A673 (cell line): ENCODE results near the gene KPNA5. TPM values are rescaled to one million over a fixed set of nuclear protein-coding genes. Genes with fewer than 3 reads are reported as not detected.

Experiments used
- BruUV-seq: library from RNA; stranded (reverse); fragments of 400-500 nt; replicated peaks from 2 replicates; lab custom pipeline; 2021; lab: Mats Ljungman, UMichigan
- CTCF ChIA-PET: fragments of 300-600 bp; sonication (Branson Sonifier 250); formaldehyde crosslinking; loops from one replicate; lab custom pipeline; 2022; ENCODE audit warnings: antibody characterized with exemption; lab: Charles Lee
- POLR2A ChIA-PET: fragments of 300-600 bp; sonication (Branson Sonifier 250); formaldehyde crosslinking; loops from one replicate; lab custom pipeline; 2022; ENCODE audit warnings: antibody characterized with exemption; ENCODE audit not compliant: low non-redundant PET; lab: Charles Lee
- DNase-seq: peaks from one replicate; pipeline ENCODE4 v3.0.0-alpha.2; 2015; ENCODE audit warnings: low spot score
- H3K27ac ChIP-seq: fragments of 200-600 bp; sonication (generic); 2 replicates; pipeline ENCODE4 v1.5.1; 2016; ENCODE audit warnings: mixed run types, low read depth, mild to moderate bottlenecking, mixed read lengths, antibody characterized with exemption, low read length; ENCODE audit not compliant: poor library complexity, severe bottlenecking
- H3K27me3 ChIP-seq: fragments of 200-600 bp; sonication (generic); replicated peaks from 2 replicates; pipeline ENCODE4 v1.6.1; 2017; ENCODE audit warnings: mixed run types, low read depth, mild to moderate bottlenecking, mixed read lengths, antibody characterized with exemption, low read length; ENCODE audit not compliant: insufficient read depth, poor library complexity
- H3K36me3 ChIP-seq: fragments of 200-600 bp; sonication (generic); 2 replicates; pipeline ENCODE4 v1.6.1; 2016; ENCODE audit warnings: mixed run types, mild to moderate bottlenecking, mixed read lengths, antibody characterized with exemption, low read length; ENCODE audit not compliant: insufficient read depth, poor library complexity, severe bottlenecking
- H3K4me1 ChIP-seq: fragments of 200-600 bp; sonication (generic); 2 replicates; pipeline ENCODE4 v1.6.1; 2017; ENCODE audit warnings: mixed run types, mild to moderate bottlenecking, mixed read lengths, antibody characterized with exemption, low read length; ENCODE audit not compliant: insufficient read depth, poor library complexity, severe bottlenecking
- H3K4me3 ChIP-seq: fragments of 200-600 bp; sonication (generic); 2 replicates; pipeline ENCODE4 v1.5.1; 2016; ENCODE audit warnings: low read depth, mixed run types, mild to moderate bottlenecking, mixed read lengths, low read length; ENCODE audit not compliant: poor library complexity, severe bottlenecking
- H3K9me3 ChIP-seq: fragments of 200-600 bp; sonication (generic); 2 replicates; pipeline ENCODE4 v1.6.1; 2016; ENCODE audit warnings: mixed run types, low read depth, mild to moderate bottlenecking, mixed read lengths, antibody characterized with exemption, low read length; ENCODE audit not compliant: poor library complexity, severe bottlenecking
- CTCF ChIP-seq: fragments of 300-800, 200-600 bp; sonication (generic); conservative IDR thresholded peaks from 2 replicates; pipeline ENCODE4 v1.5.1; 2017; ENCODE audit warnings: low read depth, mild to moderate bottlenecking, antibody characterized with exemption, low read length, moderate library complexity, mixed read lengths
- EZH2 ChIP-seq: fragments of 200-600 bp; sonication (generic); IDR thresholded peaks from 2 replicates; pipeline ENCODE4 v1.6.1; 2017; ENCODE audit warnings: borderline replicate concordance, low read depth, mild to moderate bottlenecking, mixed read lengths, antibody characterized with exemption, low read length; ENCODE audit not compliant: poor library complexity, severe bottlenecking
- intact Hi-C: fragments of 100-400 bp; cut with micrococcal nuclease; formaldehyde crosslinking; loops from one replicate; pipeline ENCODE4 v1.10.0; 2022; ENCODE audit not compliant: unreplicated experiment
- total RNA-seq: library from RNA; stranded (reverse); gene quantifications from 2 replicates; pipeline ENCODE4 v1.2.3, GENCODE V29; 2021

KPNA5 gene
- total RNA-seq, 1 experiment from 2014 or later = 19.4 TPM

GRCh38 chr6:116773886-116774285, 92.9 kb downstream of the KPNA5 start:
- ChIA-PET POLR2A (no interaction called here), CTCF (no interaction called here)
- TF ChIP-seq CTCF (no peak), EZH2 (no peak)
- BruUV-seq = no TSS peak
- no peak for DNase-seq
- Histone ChIP-seq H3K4me1 (no peaks in the 10 kb centered on the region), H3K27me3 (peaks cover 3% of the 10 kb centered on the region), H3K9me3 (no peaks in the 10 kb centered on the region), H3K36me3 (no peaks in the 10 kb centered on the region), H3K4me3 (no peak overlapping the region), H3K27ac (no peak overlapping the region)
- intact Hi-C loops = no loop called here

DNA sequence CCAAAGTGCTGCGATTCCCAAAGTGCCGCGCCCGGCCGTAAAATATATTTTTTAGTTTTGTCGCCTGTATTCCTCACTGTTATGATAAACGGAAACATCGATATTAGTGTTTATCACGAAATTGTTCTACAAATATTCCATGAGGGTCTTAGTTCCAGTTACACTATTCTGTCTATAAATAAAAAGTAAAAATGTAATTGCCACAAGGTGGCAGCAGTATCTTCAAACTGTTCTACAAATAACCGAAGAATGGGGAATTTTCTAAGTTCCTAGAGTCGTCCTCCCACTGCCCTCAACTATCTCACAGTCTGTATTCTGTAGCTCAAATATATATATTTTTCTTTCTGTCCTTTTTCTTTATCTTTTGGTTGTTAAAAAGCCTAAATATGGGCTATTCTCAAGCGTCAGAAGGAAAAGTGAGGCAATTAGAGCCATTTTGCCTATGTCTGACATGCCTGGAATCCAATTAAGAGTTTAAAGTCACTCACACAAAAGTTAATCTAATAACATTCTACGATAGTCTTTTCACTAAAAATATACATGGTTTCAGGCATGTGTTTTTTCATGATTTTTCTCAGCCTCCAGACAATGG, 98.7 kb downstream of the KPNA5 start:
- Histone ChIP-seq H3K27me3 (no peaks in the 10 kb centered on the region), H3K27ac (no peak overlapping the region), H3K4me3 (peak overlapping the region; percentile 5), H3K4me1 (no peaks in the 10 kb centered on the region), H3K36me3 (no peaks in the 10 kb centered on the region), H3K9me3 (no peaks in the 10 kb centered on the region)
- POLR2A ChIA-PET = no interaction called here
- TF ChIP-seq EZH2 (no peak), CTCF (peak; percentile 71)
- BruUV-seq = no TSS peak
- intact Hi-C loops = loop anchor here (1.0 to 2.0 kb wide), 2 partner anchors 68 to 189 kb away; no protein-coding TSS in a partner anchor
- peak; percentile 66 for DNase-seq
- CTCF ChIA-PET = interaction anchor here (0.7 to 0.9 kb wide), 2 partner anchors 67 to 382 kb away, joined by 4 to 5 read pairs; no protein-coding TSS in a partner anchor

DNA sequence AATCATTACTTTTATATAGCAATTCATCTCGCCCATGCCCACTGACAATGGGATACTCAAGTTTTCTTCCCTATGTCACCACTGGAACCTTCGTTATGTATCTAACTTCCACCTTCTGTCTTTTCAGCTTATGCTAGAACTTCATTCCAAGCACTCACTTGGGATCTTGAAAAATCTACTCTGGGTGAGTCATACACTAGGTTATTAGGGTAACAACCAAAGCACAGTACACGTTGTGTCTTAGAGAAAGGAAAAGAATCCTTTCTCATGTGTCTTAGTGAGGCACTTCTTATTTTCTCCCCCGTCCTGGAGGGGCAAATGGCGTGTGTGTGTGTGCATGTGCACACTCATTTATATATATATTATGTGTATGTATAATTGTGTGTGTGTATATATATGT, 102.8 kb downstream of the KPNA5 start:
- Histone ChIP-seq H3K27me3 (no peaks in the 10 kb centered on the region), H3K4me1 (no peaks in the 10 kb centered on the region), H3K27ac (no peak overlapping the region), H3K36me3 (no peaks in the 10 kb centered on the region), H3K4me3 (no peak overlapping the region), H3K9me3 (no peaks in the 10 kb centered on the region)
- no peak for TF ChIP-seq EZH2
- no TSS peak for BruUV-seq
- intact Hi-C loops = no loop called here
- POLR2A ChIA-PET = no interaction called here
- no peak for DNase-seq
- CTCF ChIA-PET = no interaction called here

Other genes with a start within 250 kb of the KPNA5 start
- not detected in 2 replicates for gene CALHM6, start 219.8 kb upstream of the KPNA5 start, total RNA-seq
- gene CALHM5, start 169.6 kb upstream of the KPNA5 start, total RNA-seq = 0.26 TPM in 2 replicates
- gene TRAPPC3L, start 135.5 kb upstream of the KPNA5 start, total RNA-seq = not detected in 2 replicates
- not detected in 2 replicates for gene CALHM4, start 127.5 kb upstream of the KPNA5 start, total RNA-seq
- 47.2 and 52.3 TPM in 2 replicates for gene RWDD1, start 109.7 kb upstream of the KPNA5 start, total RNA-seq
- 0.24 and 0.26 TPM in 2 replicates for gene RSPH4A, start 64.7 kb upstream of the KPNA5 start, total RNA-seq
- 18.2 and 19.0 TPM in 2 replicates for gene ZUP1, start 12.4 kb upstream of the KPNA5 start, total RNA-seq
- gene FAM162B, start 84.5 kb downstream of the KPNA5 start, total RNA-seq = 0.81 and 0.97 TPM in 2 replicates
- not detected in 2 replicates for gene GPRC6A, start 147.9 kb downstream of the KPNA5 start, total RNA-seq
- gene RFX6, start 196.0 kb downstream of the KPNA5 start, total RNA-seq = not detected in 2 replicates